ENCODE results near the gene NTN3.
"Not testable (repeated sequence)": the region's sequence is repeated elsewhere in the genome, so short reads cannot be mapped to it uniquely, and the experiment has no call there.

NTN3 gene

GRCh38 chr16:2471016-2471652 is at the start of gene NTN3:
Gene NTN3, plus strand, starts transcription at chr16:2471297. Its CDS starts 405 bp downstream, at chr16:2471702.
- peak in 6 of 58 donors; percentile 15 to 58 (median 26) for DNase-seq

GRCh38 chr16:2422123-2422867 is 48.8 kb upstream of the NTN3 start:
- no peak for DNase-seq

GRCh38 chr16:2424061-2425007 is 46.8 kb upstream of the NTN3 start:
- no peak for DNase-seq

- peak in 10 of 58 donors; percentile 4 to 62 (median 18) for DNase-seq
These were observed 46.0 kb upstream of the NTN3 start for GRCh38 chr16:2425008-2425518.

GRCh38 chr16:2425825-2426430 is 45.2 kb upstream of the NTN3 start:
- DNase-seq, result no peak

GRCh38 chr16:2426941-2427361 is 44.1 kb upstream of the NTN3 start:
- DNase-seq, result no peak

- no peak for DNase-seq
These were observed 43.6 kb upstream of the NTN3 start for GRCh38 chr16:2427526-2427925.

GRCh38 chr16:2428051-2428783 is 42.9 kb upstream of the NTN3 start:
- DNase-seq, result peak in 3 of 58 donors; percentile 26 to 49 (median 28)

GRCh38 chr16:2428784-2429033 is 42.4 kb upstream of the NTN3 start:
- no peak for DNase-seq

GRCh38 chr16:2429034-2429770 is 41.9 kb upstream of the NTN3 start, which contains the start of gene CCNF:
Gene CCNF, plus strand, starts transcription at chr16:2429447. Its CDS starts 35 bp downstream, at chr16:2429482.
- DNase-seq, result peak; percentile 70 to 98 (median 95)

GRCh38 chr16:2429771-2430663 is 41.1 kb upstream of the NTN3 start:
- peak in 2 of 58 donors; percentile 21 to 49 for DNase-seq

GRCh38 chr16:2432286-2432685 is 38.8 kb upstream of the NTN3 start:
- DNase-seq, result no peak

GRCh38 chr16:2432801-2433505 is 38.1 kb upstream of the NTN3 start:
- no peak for DNase-seq

GRCh38 chr16:2435236-2435635 is 35.9 kb upstream of the NTN3 start:
- not testable (repeated sequence) for DNase-seq

GRCh38 chr16:2436110-2436509 is 35.0 kb upstream of the NTN3 start:
- no peak for DNase-seq

GRCh38 chr16:2437032-2437790 is 33.9 kb upstream of the NTN3 start:
- DNase-seq, result no peak

GRCh38 chr16:2438121-2438520 is 33.0 kb upstream of the NTN3 start:
- DNase-seq, result peak in 1 of 58 donors; percentile 3

All from anterior cingulate cortex (tissue), 58 donors.